G401 (cell line): ENCODE results near the gene DNASE1L3. TPM values are rescaled to one million over a fixed set of nuclear protein-coding genes. Genes with fewer than 3 reads are reported as not detected.
"Not testable (repeated sequence)": the region's sequence is repeated elsewhere in the genome, so short reads cannot be mapped to it uniquely, and the experiment has no call there.

Experiments
- DNase-seq: peaks from one replicate; pipeline ENCODE4 v3.0.0-alpha.2; 2015; ENCODE audit warnings: low spot score
- in situ Hi-C: cut with HindIII; loops from 2 replicates; pipeline ENCODE4 v1.10.0; 2016; ENCODE audit warnings: low sequenced_read_pairs, mixed read lengths
- total RNA-seq: library from RNA; depleted of rRNA; stranded (reverse); fragments of >200 nt; shearing (Covaris generic); gene quantifications from 2 replicates; pipeline ENCODE4 v1.2.3, GENCODE V29; 2014; rRNA removed

The DNASE1L3 gene, protein sequence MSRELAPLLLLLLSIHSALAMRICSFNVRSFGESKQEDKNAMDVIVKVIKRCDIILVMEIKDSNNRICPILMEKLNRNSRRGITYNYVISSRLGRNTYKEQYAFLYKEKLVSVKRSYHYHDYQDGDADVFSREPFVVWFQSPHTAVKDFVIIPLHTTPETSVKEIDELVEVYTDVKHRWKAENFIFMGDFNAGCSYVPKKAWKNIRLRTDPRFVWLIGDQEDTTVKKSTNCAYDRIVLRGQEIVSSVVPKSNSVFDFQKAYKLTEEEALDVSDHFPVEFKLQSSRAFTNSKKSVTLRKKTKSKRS
- not detected in 2 replicates for total RNA-seq

DNA sequence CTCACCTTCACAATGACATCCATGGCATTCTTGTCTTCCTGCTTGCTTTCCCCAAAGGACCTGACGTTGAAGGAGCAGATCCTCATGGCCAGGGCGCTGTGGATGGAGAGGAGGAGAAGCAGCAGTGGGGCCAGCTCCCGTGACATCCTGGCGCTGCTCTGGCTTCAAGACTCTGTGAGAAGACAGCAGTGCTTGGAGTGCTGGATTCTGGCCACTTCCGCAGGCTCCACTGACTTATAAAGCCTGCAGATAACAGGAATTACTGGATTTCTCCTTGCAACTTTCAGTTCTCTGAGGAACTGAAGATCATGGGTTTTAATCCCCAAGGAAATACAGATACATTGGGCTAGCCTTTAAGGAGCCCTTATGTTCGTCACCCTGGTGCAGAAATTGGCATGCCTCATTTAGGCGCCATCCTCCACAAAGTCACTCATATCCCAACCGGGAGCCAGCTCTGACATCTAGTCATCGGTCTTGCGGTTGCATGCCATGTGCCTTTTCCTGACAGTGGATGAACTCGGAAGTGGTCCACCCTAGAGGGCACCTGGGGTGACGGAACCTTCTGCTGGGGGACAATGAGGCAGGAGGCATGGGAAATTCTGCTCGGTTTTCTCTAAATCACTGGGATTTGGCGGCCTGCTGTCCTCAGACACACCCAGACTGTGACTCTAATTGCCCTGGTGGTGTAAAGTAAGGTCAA, at the start of gene DNASE1L3:
TSS of gene DNASE1L3 (minus strand) at position 212 of the 700 bp plus-strand sequence. CDS start at position 146, 66 bp downstream.
- no peak for DNase-seq
- in situ Hi-C loops, result no loop called here

DNA sequence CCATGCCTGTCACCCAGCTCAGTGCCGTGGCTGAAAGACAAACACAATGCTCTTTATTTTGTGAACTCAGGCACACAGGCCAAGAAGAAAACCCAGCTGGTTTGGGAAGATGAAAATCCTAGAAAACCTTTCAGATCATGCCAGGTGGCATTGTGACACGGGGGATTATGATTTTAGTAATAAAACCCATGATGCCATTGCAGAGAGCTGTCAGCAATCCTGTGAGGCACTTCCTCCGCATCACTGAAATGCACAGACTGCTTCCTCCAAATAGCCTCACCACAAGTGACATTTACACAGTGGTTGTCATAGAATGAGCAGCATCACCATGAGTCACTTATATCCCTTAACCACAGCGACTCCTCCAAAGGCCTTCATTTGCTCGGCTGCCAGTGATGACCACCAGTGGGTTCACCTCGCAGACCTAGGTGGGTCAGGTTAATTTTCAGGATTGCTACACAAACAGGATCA, 49.5 kb upstream of the DNASE1L3 start:
- in situ Hi-C loops, result no loop called here
- DNase-seq, result peak; percentile 89

DNA sequence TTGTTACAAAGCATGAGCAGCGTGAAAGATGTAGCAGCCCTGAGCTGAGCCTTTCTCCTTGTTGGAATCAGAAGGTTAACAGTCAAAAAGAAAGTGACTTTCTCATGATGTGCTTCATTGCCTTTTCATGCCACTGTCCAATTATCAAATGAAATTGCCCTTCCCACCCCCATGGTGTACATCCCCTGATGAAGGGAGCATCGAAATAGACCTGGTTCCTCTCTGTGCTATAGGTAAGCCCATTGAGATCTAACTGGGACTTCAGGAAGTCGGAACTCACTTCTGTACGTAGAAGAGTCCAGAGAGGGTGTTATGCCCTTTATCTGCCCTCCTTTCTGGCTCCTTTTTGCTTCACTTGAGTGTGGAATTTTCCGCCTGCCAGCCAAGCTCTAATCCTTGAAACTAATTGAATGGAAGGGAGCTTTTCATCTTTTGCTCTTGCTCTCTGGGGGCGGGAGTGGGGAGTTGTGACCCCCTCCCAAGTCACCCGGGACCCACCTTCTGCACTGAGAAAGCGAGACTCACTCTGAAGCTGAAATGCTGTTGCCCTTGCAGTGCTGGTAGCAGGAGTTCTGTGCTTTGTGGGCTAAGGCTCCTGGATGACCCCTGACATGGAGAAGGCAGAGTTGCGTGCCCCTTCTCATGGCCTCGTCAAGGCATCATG, 47.8 kb upstream of the DNASE1L3 start:
- in situ Hi-C loops, result no loop called here
- DNase-seq, result no peak

DNA sequence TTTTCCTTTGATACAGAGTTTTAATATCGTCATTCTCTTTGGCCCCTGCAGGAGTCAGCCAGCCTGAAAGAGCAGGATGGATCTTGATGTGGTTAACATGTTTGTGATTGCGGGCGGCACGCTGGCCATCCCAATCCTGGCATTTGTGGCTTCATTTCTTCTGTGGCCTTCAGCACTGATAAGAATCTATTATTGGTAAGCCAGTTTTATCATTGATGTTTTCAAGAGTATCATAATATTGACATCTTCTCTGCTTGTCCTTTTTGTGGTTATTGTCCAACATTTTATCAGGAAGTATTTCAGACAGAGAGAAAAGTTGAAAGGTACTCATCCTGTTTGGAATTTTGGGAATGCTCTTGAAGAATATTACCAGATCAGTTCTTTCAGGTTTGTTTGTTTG, 45.7 kb upstream of the DNASE1L3 start:
- no peak for DNase-seq
- in situ Hi-C loops, result no loop called here

DNA sequence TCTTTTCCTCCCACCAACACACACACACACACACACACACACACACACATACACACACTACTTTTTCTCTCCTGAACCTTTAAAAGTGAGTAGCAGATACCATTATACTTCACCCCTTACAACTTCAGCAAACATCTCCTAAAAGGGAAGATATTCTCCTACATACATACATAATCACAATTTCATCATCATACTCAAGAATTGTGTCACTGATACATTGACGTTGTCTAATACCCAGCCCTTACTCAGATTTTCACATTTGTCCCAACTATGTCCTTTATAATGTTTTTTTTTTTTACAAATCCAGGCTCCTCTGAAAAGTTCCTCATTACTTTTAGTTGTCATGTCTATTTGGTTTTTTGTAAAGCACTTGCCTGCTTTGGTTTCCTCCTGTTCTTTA, 45.3 kb upstream of the DNASE1L3 start:
- no peak for DNase-seq
- in situ Hi-C loops, result no loop called here

DNA sequence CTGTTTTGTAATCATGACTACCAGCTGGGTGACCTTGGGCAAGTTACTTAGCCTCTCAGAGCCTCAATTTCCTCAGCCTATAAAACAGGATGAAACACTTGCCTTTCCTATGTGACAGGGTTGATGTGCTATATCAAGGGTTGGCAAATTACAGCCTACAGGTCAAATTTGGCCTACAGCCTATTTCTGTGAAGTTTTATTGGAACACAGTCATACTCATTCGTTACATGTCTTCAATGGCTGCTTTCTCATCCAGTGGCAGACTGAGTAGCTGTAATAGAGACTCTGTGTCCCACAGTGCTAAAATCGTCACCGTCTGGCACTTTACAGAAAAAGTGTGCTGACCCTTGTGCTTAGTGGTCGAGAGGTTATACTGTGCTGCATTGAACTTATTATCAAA, 43.4 kb upstream of the DNASE1L3 start:
- DNase-seq, result no peak
- in situ Hi-C loops, result no loop called here

DNA sequence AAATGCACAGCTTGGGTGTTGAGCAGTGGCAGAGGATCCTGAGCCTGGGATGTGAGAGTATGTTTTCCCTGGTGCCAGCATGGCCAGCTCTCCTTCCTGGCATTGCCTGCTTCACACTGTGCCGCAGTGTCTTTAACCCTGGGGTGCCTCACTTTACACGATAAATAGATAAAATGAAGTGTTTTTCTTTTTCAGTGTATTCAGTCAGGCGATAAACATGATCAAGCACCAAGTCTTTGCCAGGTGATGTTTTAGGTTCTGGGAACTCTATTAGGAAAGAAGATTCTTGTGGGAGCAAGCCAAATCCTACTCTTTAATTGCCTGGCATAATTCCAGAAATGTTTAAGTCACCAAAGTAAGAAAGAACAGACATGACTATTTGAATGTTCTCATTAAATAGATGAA, 40.9 kb upstream of the DNASE1L3 start:
- peak; percentile 56 for DNase-seq
- in situ Hi-C loops, result no loop called here

DNA sequence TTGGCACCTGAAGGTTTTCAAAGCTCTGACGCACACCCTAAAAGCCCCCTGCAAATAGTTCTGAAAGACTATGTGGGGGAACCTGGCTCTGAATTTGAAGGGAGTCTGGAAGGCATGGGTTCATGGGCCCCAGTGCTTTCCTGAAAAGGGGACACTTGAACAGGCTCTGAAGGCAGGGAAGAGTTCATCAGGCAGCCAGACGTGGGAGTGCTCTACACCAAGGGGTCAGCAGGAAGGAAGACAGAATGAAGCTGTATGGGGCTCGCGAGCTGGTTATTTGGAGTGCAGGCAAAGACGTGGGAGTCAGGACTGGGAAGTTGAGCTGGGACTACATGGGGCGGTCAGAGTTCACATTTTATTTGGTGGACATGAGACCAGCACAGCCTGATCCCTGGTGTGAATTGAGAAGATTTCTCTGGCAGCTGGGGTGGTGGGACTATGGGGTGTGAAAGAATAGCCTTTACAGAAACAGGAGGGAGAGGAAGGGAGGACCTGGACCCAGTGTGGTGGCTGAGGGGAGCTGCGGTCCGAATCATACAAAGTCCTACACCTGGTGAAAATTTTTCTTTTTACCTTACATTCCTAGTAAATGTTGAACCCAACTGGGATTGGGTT, 39.4 kb upstream of the DNASE1L3 start:
- DNase-seq, result no peak
- in situ Hi-C loops, result no loop called here

DNA sequence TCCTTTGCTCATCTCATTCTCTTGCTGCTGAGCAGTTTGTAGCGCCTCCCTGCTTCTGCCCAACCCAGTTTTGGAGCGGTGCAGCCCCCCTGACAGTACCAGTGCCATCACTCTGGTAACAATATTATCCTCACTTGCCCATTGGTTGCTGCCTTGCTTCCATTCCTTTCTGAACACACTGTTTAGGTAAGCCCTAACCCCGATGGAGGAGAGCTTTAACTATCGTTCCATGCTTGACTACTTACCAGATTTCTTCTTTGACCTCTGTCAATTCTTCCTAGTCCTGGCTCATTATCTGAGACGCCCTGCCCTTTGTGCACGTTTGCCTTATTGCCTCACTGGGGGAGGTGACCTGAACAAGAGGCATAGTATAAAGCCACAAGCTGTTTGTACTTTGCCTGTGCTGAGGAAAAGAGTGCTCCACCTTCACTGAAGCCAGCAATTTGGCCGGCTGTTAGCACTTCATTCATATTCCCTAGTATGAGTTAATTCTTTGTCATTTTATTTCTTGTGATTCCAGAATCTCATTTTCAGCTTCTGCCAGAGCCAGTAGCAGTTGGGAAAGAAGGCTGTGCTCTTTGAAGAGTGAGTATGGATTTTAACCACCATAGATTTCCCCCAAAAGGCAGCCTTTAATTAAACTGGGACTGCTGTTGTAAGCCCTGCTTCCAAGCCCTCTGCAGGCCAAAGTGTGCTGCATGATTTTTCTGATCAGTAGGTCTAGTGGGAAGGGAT, 38.8 kb upstream of the DNASE1L3 start:
- in situ Hi-C loops, result no loop called here
- DNase-seq, result peak; percentile 59

DNA sequence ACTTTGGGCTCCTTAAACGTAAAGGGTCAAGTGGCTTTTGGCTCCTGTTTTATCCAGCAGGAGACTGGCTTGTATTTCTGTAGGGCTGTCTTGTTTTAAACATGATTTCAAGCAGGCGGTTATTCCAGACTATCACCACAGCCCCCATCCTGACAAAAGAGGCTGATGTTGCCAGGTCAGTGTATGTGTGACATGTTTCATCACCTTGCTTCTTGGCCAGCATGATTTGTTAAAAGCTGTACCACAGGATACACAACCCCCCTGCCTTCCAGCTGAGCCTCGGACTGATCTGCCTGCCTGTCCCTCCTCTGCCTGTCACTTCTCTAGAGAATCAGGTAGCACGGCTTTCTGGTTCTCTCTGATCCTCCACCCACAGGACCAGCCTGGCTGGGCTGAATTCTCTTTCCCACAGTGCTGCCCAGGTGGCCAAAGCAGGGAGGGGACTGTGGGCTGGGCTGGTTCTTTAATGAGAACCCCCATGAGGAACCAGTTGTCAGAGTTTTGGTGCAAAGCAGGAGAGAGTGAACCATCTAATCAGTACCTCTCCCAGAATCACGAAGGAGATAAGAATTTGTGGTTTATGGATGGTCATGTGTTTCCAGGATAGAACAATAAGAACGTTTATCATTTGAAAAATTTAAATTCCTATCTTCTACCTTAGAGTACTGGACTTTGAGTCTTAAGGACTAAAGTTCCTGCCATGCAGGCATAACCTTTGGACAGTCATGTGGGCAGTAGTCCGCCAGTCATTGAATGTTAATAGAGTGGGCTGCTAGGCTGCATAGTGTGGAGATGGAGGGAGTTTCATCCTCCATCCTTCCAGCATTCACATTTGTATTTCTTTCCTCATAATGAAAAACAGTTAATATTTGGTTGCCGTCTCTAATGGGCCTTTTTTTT, 35.6 kb upstream of the DNASE1L3 start:
- in situ Hi-C loops, result no loop called here
- DNase-seq, result peak; percentile 40

DNA sequence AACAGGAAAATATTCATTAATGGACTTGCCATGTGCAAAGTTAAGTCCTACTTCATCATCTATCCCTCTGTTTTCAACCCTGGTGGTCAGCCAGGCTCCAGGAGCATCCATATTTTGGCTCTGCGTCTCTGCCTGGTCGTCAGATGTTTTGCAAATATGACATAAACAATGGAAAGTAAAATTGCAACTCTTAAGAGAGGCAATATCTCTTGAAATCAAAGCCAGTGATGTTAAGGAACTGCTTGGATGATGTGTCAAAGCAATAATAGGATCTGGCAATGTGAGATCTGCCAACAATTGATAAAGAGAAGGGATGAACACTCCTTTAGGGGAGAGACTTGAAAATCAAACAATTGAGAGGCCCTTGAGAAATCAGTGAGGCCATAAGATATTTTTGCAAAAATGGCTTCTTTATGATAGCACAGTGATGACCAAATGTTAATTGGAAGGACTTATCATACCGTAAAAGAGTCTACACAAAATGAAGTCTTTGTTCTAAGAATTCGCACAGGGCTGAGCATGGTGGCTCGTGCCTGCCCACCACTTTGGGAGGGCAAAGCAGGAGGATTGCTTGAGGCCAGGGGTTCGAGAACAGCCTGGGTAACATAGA, 33.3 kb upstream of the DNASE1L3 start:
- in situ Hi-C loops, result no loop called here
- DNase-seq, result no peak

DNA sequence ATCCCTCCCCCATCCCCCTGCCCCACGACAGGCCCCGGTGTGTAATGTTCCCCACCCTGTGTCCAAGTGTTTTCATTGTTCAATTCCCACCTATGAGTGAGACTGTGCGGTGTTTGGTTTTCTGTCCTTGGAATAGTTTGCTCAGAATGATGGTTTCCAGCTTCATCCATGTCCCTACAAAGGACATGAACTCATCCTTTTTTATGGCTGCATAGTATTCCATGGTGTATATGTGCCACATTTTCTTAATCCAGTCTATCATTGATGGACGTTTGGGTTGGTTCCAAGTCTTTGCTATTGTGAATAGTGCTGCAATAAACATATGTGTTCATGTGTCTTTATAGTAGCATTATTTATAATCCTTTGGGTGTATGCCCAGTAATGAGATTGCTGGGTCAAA, 32.1 kb upstream of the DNASE1L3 start:
- DNase-seq, in situ Hi-C loops: not testable (repeated sequence)

DNA sequence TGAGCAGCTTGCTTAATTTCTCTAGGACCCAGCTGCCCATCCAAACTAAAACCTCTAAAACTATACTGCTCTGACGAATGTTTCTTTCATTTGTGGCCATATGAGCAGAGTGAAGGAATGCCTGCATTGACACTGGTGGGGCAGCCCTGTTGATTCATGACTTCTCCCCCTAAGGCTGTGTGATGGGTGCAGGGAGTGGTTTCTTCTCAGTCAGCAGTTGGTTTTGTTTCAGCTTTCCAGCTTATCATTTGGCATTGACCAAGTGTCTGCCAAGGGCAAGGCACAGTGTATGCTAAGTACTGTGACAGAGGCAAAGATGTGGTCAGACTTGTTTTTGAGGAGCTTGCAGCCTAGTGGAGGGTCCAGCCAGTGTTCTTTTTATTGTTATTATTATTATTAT, 31.6 kb upstream of the DNASE1L3 start:
- in situ Hi-C loops, result no loop called here
- no peak for DNase-seq

DNA sequence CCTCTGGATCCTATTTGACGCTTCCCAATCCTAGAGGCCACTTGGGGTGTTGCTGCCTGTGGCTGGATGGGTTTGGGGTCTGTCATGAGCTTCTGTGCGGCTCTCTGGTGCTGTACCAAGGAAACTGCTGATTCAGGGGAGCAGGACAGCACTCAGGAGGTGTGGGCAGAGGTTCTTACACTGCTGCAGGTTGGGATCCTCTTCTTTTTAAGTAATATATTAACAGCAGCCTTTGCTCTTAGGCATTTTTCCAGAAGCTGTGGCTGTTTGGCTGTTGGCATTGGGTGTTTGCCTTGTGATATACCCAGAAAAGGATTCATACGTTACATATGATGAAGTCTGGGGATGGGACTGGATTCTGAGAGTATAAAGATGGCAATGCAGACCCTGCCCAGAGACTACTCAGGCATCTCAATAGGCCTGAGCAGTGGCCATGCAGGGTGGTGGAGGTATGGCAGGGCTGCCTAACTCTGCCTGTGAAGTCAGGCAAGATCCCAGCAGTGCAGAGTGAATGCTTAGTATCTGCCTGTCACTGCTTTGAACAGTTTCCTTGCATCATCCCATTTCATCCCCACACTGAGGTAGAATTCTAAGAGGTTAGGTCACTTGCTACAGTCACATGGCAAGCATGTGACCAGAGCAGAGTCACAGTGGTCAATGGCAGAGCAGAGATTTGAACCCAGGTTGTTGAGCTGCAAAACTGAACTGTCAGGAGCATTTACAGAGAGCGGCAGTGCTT, 30.7 kb upstream of the DNASE1L3 start:
- in situ Hi-C loops, result no loop called here

DNA sequence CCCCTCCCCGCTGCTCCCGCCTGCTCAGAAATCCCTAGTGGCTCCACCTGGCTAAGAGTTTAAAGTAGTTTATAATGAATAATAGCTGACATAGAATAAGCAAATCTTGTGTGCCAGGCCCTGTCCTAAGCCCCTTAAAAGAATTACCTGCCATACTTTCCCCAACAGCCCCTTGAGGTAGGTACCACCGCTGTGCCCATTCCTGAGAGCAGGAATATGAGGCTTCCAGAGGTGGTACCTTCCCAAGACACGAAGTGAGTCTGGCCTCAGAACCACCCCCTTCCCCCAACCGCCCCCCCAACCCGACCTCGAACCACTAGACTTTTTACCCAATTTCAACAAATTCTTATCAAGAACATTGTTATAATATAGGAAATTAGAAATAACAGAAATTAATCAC, 28.1 kb upstream of the DNASE1L3 start:
- in situ Hi-C loops, result no loop called here
- no peak for DNase-seq

More for the DNA sequence above, 30.7 kb upstream of the DNASE1L3 start:
- no peak for DNase-seq

DNA sequence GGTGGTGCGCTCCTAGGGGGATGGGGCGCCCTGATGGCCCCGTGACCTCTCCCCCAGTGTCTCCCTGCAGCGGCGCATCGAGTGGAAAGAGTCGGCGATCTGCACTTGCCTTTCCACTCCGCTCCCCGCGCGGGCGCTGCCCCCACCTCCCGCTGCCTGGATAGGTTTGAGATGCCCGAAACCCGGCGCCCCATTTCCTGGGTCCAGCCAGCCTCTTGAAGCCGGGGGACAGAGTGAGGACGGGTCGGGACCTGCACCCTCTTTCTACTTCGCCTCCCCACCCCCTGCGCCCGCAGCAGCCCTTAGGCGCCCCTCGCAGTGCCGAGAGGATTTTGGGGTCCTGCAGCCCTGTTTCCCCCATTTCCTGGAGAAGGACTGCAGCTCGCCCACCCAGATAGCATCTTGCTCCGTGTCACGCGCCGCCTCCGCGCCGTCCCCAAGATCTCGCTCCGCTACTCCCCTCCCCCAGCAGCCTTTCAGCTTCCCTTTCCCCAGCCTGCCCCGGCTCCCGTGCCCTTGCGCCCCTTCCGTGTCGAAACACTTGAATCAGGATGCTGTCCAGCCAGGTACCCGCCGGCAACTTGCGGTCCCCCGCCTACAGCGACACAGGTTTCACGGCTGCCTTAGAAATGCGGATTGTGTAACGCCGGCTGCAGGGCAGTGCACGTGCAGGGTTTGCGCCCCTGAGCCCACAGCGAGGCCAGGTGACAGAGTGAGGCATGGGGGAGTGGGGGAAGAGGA, 27.3 kb upstream of the DNASE1L3 start:
- peak; percentile 41 for DNase-seq
- in situ Hi-C loops, result no loop called here
